A549 (cell line): ENCODE measurements around the gene IKBKG.
"Not testable (repeated sequence)": the region's sequence is repeated elsewhere in the genome, so short reads cannot be mapped to it uniquely, and the experiment has no call there.

Experiments
- CBX8 ChIP-seq: fragments of 200-600 bp; sonication (generic); IDR thresholded peaks from 2 replicates; pipeline ENCODE4 v1.6.1; 2016
- CHD2 ChIP-seq: fragments of 150-350 bp; IDR thresholded peaks from 2 replicates; pipeline ENCODE4 v1.6.1; 2014; ENCODE audit warnings: low read length; ENCODE audit not compliant: partially characterized antibody
- CHD4 ChIP-seq: fragments of 200-600 bp; sonication (generic); IDR thresholded peaks from 2 replicates; pipeline ENCODE4 v1.6.1; 2016; ENCODE audit warnings: antibody characterized with exemption, mild to moderate bottlenecking, borderline replicate concordance
- JUN ChIP-seq, 2 experiments: fragments of >200 bp; sonication (Bioruptor Twin); formaldehyde crosslinking; IDR thresholded peaks; 2 replicates in 1 of 2; 3 replicates in 1 of 2; pipeline ENCODE4 v1.6.1; 2016 to 2017
- MAX ChIP-seq: IDR thresholded peaks from 2 replicates; pipeline ENCODE4 v1.6.1; 2012
- MYC ChIP-seq: IDR thresholded peaks from 2 replicates; pipeline ENCODE4 v1.6.1; 2012; ENCODE audit warnings: mild to moderate bottlenecking, inconsistent platforms, low read length, improper control_type of control experiment, borderline replicate concordance
- POLR2A ChIP-seq: IDR thresholded peaks from 2 replicates; pipeline ENCODE4 v1.6.1; 2012; ENCODE audit warnings: mild to moderate bottlenecking, low read length
- POLR2AphosphoS2 ChIP-seq: conservative IDR thresholded peaks from 2 replicates; pipeline ENCODE4 v1.6.1; 2012; ENCODE audit warnings: low read length, improper control_type of control experiment, inconsistent platforms
- RCOR1 ChIP-seq: fragments of 150-350 bp; IDR thresholded peaks from 2 replicates; pipeline ENCODE4 v1.6.1; 2014; ENCODE audit warnings: antibody characterized with exemption, low read length, low read depth
- TF ChIP-seq, protein P1 (sequence below): fragments of >200 bp; sonication (Bioruptor Twin); formaldehyde crosslinking; IDR thresholded peaks from 3 replicates; pipeline ENCODE4 v1.5.1; 2016

GRCh38 chrX:154608823-154609222, 61.4 kb downstream of the IKBKG start:
- not testable (repeated sequence) for TF ChIP-seq POLR2A; POLR2AphosphoS2; CBX8; CHD4; CHD2; RCOR1; JUN (IDR thresholded peaks at IDR 0.05); MAX; MYC
- TF ChIP-seq, protein P1, sequence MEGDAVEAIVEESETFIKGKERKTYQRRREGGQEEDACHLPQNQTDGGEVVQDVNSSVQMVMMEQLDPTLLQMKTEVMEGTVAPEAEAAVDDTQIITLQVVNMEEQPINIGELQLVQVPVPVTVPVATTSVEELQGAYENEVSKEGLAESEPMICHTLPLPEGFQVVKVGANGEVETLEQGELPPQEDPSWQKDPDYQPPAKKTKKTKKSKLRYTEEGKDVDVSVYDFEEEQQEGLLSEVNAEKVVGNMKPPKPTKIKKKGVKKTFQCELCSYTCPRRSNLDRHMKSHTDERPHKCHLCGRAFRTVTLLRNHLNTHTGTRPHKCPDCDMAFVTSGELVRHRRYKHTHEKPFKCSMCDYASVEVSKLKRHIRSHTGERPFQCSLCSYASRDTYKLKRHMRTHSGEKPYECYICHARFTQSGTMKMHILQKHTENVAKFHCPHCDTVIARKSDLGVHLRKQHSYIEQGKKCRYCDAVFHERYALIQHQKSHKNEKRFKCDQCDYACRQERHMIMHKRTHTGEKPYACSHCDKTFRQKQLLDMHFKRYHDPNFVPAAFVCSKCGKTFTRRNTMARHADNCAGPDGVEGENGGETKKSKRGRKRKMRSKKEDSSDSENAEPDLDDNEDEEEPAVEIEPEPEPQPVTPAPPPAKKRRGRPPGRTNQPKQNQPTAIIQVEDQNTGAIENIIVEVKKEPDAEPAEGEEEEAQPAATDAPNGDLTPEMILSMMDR: not testable (repeated sequence)
